ENCODE results near the gene RNF103.

- TF ChIP-seq CTCF (conservative IDR thresholded peaks at IDR 0.05; ENCODE audit: low read depth, low read length) = no peak
- TF ChIP-seq EZH2 (IDR thresholded peaks at IDR 0.05; ENCODE audit: borderline replicate concordance, low read depth, low read length, poor library complexity, severe bottlenecking) = no peak
Observed at GRCh38 chr2:86661333-86661732, 37.7 kb upstream of the RNF103 start.

Data from A673 (cell line).